Endothelial cell (in vitro differentiated cells): ENCODE measurements around the gene NKIRAS1. TPM values are rescaled to one million over a fixed set of nuclear protein-coding genes. Genes with fewer than 3 reads are reported as not detected.
"Not testable (repeated sequence)": the region's sequence is repeated elsewhere in the genome, so short reads cannot be mapped to it uniquely, and the experiment has no call there.

Source experiments
- DNase-seq: peaks from one replicate; pipeline ENCODE4 v3.0.0; 2021; ENCODE audit warnings: low spot score
- H3K27ac Mint-ChIP-seq: one replicate; pipeline ENCODE4 v1.8.0; 2021; ENCODE audit warnings: mixed read lengths, inconsistent platforms; ENCODE audit not compliant: unreplicated experiment
- H3K27me3 Mint-ChIP-seq: one replicate; pipeline ENCODE4 v1.8.0; 2021; ENCODE audit warnings: mild to moderate bottlenecking, moderate library complexity, mixed read lengths, inconsistent platforms; ENCODE audit not compliant: unreplicated experiment
- H3K36me3 Mint-ChIP-seq: one replicate; pipeline ENCODE4 v1.8.0; 2021; ENCODE audit warnings: mild to moderate bottlenecking, low read depth, mixed read lengths, inconsistent platforms; ENCODE audit not compliant: unreplicated experiment
- H3K4me1 Mint-ChIP-seq: one replicate; pipeline ENCODE4 v1.8.0; 2021; ENCODE audit warnings: mild to moderate bottlenecking, mixed read lengths, inconsistent platforms; ENCODE audit not compliant: unreplicated experiment
- H3K4me3 Mint-ChIP-seq: one replicate; pipeline ENCODE4 v1.8.0; 2021; ENCODE audit warnings: mild to moderate bottlenecking, mixed read lengths, inconsistent platforms; ENCODE audit not compliant: unreplicated experiment
- H3K9me3 Mint-ChIP-seq: one replicate; pipeline ENCODE4 v1.8.0; 2021; ENCODE audit warnings: mixed read lengths, inconsistent platforms; ENCODE audit not compliant: unreplicated experiment
- CTCF ChIP-seq: fragments of 200-600 bp; sonication (generic); IDR thresholded peaks from one replicate; pipeline ENCODE4 v1.5.0; 2021; ENCODE audit warnings: antibody characterized with exemption; ENCODE audit not compliant: unreplicated experiment
- total RNA-seq: library from RNA; stranded (reverse); fragmentation: NEBNext Ultra II Directional; extraction: Animal tissue kit (Norgen Biotek cat#: 25700); gene quantifications from one replicate; pipeline ENCODE4 v1.2.1, GENCODE V29; 2021; ENCODE audit not compliant: unreplicated experiment

The NKIRAS1 gene
- total RNA-seq, 1 donor from 2014 or later: 4.3 TPM

- Mint-ChIP-seq H3K27ac (no peak overlapping the region), H3K4me3 (no peak overlapping the region), H3K36me3 (peaks cover 10% of the 10 kb centered on the region), H3K4me1 (peaks cover 49% of the 10 kb centered on the region), H3K27me3 (peaks cover 6% of the 10 kb centered on the region), H3K9me3 (no peaks in the 10 kb centered on the region)
- TF ChIP-seq CTCF: no peak
- DNase-seq: no peak
Measured at GRCh38 chr3:23861689-23862088, 55.1 kb downstream of the NKIRAS1 start.

- H3K9me3 Mint-ChIP-seq: no peaks in the 10 kb centered on the region
- peaks cover 10% of the 10 kb centered on the region for H3K36me3 Mint-ChIP-seq
- H3K4me1 Mint-ChIP-seq: peaks cover 33% of the 10 kb centered on the region
- H3K4me3 Mint-ChIP-seq: no peak overlapping the region
- H3K27me3 Mint-ChIP-seq: peaks cover 6% of the 10 kb centered on the region
- no peak for TF ChIP-seq CTCF
- no peak overlapping the region for H3K27ac Mint-ChIP-seq
- DNase-seq: no peak
Measured at GRCh38 chr3:23859839-23860382, 56.9 kb downstream of the NKIRAS1 start.

GRCh38 chr3:23859012-23859743, 57.6 kb downstream of the NKIRAS1 start:
- Mint-ChIP-seq H3K9me3 (no peaks in the 10 kb centered on the region), H3K36me3 (peaks cover 10% of the 10 kb centered on the region), H3K27ac (no peak overlapping the region), H3K27me3 (peaks cover 4% of the 10 kb centered on the region), H3K4me1 (peaks cover 26% of the 10 kb centered on the region), H3K4me3 (no peak overlapping the region)
- TF ChIP-seq CTCF: no peak
- no peak for DNase-seq

GRCh38 chr3:23856286-23856685, 60.5 kb downstream of the NKIRAS1 start:
- Mint-ChIP-seq H3K4me3 (no peak overlapping the region), H3K9me3 (no peaks in the 10 kb centered on the region), H3K27ac (no peak overlapping the region), H3K36me3 (peaks cover 13% of the 10 kb centered on the region), H3K4me1 (peaks cover 10% of the 10 kb centered on the region), H3K27me3 (peaks cover 2% of the 10 kb centered on the region)
- TF ChIP-seq CTCF: no peak
- no peak for DNase-seq

GRCh38 chr3:23849462-23849861, 67.3 kb downstream of the NKIRAS1 start:
- not testable (repeated sequence) for H3K27ac Mint-ChIP-seq, H3K27me3 Mint-ChIP-seq, H3K4me1 Mint-ChIP-seq, H3K9me3 Mint-ChIP-seq, H3K4me3 Mint-ChIP-seq, DNase-seq
- H3K36me3 Mint-ChIP-seq: peaks cover 11% of the 10 kb centered on the region
